ENCODE measurements around the gene MEGF10.

The MEGF10 gene

DNA sequence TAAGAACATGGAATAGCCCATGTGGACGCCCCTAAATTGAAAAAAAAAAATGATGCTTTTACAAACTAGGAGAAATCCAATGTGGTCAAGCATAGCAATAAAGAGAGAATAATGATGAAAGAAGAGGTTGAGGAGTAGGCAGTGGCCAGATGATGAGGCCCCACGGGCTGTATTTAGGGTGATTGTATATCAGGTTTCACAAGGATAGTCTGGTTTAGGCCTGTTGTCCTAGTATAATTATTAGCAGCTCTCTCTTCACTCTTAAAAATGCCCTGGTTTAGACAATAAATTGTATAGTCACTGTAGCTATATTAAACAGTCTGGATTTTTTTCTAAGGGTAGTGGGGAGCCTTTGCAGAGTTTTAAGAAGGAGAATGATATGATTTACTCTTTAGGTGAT lies 124.4 kb downstream of the MEGF10 start:
- no peak for DNase-seq

DNA sequence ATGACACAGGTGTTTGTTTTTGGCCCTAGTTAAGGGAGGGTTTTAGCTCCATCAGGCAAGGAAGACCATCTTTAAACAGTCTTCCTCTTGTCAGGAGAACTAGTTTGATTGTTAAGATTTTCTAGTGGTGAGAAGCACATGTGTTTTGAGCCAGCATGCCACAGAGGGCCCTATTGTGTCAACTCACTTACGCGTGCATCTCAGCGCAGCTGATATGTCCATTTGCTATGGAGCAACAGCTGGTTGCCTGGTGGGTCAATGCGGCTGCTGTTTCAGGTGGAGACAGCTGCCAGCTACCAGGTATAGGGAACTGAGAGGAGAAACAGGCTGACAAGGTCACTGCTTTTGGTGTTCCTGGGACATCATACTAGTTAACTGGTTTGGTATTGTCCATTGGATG lies 126.3 kb downstream of the MEGF10 start:
- no peak for DNase-seq

DNA sequence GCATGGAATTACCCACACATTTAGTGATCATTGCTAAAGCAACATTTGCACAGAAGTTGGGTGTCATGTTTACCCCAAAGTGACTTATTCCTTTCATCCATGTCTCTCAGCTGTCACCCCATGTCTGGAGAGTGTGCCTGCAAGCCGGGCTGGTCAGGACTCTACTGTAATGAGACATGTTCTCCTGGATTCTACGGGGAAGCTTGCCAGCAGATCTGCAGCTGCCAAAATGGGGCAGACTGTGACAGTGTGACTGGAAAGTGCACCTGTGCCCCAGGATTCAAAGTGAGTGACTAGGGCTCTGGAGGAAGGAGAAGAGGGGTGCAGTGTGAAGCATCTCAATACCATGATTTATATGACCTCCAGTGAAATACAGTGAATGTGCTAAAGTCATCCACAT lies 126.9 kb downstream of the MEGF10 start:
- no peak for DNase-seq

DNA sequence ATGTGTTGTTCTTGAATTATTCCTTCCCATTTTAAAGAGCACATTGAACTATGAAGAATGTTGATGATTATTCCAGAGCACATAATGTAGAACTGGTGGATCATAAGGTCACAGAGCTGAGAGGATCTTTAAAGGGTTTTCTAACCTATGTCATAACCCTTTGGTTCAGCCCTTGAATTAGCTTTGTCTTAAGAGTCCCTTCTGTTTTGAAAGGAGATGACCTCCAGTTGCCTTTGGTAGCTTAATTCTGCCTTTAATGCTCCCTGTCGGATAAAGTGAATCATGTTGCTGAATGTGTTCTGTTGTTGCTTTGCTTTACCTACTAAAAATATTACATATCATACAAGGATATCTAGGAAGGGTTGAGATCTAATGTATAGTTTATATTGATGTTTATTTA lies 127.8 kb downstream of the MEGF10 start:
- DNase-seq: no peak

DNA sequence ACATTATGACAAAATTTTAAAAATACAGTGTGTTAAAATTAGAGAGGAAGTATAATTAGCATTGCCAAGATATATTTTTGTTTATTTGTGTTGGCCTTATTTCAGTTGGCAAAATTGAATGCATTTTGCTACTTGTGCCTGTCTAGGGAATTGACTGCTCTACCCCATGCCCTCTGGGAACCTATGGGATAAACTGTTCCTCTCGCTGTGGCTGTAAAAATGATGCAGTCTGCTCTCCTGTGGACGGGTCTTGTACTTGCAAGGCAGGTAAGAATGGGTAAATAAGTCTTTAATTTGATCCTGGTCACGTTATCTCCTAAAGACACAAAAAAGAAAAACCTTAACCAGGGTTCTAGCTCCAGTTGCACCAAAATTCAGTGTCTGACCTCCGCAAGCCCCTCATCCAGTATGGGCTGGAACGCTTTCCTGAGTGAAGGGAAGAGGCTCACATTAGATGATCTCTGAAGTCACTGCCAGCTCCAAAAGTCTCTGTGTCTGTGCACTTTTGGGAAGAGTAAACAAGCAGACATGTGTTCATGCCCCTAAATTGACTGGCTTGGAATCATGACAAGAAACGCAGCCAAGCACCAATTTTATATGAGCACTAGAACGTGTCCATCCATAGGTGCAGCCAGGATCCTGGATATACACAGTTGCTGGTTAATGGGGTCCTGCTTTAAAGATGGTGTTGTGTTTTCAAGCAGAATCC lies 128.5 kb downstream of the MEGF10 start:
- DNase-seq: no peak

DNA sequence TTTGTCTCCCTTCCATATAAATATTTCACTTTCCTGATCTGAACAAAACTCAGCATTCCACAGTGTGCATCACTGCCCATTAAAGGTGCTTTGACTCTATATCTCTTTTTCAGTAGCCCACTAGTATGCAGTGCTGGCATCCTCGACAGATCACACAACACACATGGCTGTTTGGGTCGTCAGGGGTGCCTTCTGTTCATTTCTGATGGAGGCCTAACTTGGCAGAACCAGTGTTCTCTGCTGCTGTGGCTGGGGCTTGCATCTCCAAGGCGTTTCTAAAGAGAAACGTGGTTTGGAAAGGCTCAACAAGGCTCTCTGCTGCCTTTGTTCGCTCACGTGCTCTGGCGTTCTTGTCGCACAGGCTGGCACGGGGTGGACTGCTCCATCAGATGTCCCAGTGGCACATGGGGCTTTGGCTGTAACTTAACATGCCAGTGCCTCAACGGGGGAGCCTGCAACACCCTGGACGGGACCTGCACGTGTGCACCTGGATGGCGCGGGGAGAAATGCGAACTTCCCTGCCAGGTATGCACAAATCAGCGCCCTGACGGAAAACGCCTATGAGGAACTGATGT lies 129.2 kb downstream of the MEGF10 start:
- no peak for DNase-seq

DNA sequence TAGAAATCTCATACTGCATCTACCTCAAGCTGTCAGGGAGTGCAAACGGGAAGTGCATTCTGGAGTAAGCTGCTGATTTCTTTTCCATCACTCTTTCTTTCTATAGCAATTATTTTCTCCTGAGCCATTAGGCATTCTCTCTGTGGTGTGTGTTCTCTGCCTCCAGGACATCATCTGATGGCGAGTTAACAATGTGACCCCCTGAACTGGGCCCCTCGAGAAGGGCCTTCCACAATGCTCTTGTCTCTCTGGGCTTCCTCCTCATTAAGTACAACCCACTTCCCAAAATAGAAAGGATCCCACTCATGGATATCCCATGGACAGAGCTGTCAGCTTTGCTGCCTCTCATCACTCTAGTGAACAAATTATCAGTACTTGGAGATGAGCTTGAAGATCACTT lies 130.2 kb downstream of the MEGF10 start:
- no peak for DNase-seq

DNA sequence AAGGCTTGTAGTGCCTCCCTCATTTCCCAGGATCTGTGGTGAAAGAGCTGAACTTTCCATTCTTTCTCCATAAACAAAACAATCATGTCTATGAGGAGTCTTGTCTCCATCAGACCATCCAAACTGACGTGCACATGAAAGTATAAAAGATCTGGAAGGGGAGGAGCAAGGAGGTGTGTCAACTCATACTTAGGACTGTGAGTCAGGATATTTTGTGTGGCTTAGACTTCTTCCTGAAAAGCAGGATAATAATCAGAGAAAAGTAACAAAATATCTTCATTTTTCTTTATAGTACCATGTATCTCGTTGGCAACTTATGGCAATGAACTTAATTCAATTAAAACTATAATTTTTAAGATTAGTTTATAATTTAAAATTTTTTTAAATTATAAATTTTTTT lies 130.9 kb downstream of the MEGF10 start:
- no peak for DNase-seq

DNA sequence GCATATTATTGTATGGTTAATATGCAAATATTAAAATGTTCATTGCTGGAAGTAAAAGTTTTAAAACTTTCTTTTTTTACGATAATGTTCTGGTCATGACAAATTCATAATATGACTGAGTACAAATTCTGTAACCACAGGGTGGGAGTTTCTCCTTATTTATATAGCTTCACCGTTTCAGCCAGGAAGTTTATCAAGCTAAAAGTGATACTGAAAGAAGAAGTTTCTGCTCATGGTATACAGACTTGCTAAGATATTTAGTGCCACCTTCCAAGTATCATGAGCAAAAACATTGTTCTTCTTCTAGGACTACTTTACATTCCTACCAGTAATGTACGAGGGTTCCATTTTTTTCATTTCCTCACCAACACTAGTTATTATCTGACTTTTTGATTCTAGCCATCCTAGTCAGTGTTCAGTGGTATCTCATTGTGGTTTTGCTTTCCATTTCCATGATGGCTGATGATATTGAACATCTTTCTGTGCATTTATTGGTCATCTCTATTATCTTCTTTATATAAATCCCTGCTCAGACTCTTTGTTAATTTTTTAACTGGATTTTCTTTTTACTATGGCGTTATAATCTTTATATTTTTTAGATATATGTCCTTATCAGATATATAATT lies 132.7 kb downstream of the MEGF10 start:
- no peak for DNase-seq

DNA sequence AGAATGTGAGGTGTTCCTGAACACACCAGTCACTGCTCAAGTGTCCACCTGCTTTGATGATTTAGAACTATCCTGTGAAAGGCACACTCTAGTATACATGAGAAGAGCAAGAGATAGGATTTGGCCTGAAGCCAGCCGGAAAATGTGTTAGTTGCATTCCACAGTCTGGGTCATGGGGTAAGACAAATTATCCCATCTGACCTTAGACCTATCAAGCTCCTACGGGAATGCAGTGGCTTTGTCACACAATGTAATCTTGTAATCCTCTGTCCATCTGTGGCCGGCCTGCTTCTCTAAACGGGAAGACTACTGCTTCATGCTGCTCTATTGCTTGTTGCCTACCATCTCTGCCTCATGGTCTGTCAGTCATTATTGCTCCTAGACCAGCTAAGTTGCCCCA lies 134.4 kb downstream of the MEGF10 start:
- DNase-seq: no peak

DNA sequence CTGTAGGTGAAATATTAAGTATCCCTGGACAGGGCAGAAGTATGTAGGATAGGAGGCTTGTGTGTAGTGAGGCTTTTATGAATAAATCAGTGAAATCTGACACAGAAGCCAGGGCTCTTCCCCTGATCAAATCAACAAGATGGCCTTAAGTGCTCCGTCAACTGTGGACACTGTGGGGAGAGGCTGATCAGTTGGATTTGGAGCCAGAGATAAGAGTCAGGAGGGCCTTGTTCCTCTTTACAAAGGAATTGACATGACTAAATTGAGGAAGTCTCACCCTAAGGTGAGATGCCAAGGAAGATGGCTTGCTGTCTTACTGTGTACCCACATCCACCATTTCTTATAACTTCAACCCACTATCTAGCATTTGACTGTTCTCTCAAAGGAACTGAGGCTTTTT lies 135.3 kb downstream of the MEGF10 start:
- no peak for DNase-seq

DNA sequence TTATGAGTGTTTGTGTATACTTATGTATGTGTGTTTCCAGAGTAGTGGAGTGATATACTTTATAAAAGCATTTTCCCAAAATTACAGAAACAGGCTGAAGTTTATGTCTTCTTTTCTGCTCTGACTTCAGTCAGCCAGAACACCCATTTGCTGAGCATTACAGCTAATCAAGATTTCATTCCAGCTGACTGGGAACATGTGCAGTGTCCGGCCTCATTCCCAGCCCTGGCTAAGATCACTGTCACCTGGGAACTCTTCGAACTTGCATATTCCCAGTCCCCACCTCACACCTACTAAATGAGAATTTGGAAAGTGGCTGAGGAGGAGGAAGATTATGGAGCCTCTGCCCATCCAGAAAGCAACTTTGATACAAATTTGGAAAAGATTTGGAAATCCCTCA lies 136.1 kb downstream of the MEGF10 start:
- no peak for DNase-seq

DNA sequence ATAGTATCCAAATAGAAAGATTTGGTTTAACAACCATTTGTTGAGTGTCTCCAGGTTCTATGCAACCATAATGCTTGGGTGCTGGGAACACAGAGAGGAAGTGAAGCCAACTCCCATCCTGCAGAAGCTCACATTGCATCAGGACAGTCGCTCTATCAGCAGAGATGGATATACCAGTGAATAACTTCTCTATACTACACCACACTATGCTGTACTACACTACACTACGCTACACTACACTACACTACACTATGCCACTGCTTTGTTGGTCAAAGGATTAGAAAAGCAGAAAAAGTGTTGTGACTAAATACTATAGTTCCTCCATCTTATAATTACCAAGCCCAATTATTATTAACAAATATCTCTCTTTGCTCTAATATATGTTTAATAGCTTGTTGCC lies 137.7 kb downstream of the MEGF10 start:
- no peak for DNase-seq

DNA sequence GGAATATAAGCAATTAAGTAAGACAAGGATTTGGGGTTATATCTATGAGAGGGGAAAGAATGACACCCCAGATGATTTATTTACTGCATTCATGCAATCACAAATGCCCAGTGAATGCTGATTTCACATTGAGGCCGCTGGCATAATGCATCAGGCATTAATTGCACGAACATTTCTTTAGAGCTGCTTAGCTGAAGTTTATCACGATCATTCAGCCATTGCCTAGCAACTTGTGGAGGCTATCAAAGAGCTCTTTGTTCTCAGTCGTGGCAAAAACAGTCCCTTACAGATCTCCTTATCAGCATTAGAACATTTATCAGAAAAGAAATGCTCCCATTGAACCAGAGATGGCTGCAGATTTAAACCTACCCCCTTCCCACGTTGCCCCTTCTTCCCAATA lies 138.2 kb downstream of the MEGF10 start:
- DNase-seq: no peak

DNA sequence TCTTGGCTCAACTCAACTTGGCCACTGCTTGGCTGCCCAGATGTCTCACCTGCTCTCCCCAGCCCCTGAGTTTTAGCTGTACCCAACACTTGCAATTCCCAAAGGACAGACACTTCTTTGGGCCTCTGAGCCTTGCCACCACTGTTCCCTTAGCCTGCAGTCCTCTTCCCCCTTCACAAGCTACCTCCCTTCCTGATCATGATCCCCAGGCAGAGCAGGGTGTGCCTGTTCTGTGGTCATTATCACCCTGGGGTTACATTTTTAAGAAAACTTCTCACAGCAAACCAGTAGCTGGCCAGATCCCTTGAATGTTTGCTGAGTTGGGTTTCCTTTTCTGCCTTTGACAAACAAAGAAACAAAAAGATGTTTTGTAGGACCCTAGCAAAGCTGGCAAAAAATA lies 139.3 kb downstream of the MEGF10 start:
- DNase-seq: no peak

DNA sequence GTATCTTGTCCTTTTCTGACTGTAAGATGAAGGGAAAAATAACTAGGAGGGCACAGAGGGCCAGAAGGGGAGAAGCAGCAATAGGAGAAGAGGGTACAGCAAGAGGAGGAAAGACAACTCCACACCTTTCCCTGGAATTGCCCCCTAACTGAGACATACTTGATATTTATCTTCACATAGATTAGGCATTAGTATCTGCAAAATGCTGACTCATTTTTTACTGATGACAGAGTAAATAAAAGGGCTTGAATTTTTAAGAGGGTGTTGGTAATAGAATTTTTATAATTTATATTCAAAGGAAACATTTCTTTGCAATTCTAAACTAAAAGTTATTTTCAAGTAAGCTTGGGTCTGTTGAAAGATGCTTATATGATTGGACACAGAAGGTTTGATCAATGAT lies 140.0 kb downstream of the MEGF10 start:
- no peak for DNase-seq

DNA sequence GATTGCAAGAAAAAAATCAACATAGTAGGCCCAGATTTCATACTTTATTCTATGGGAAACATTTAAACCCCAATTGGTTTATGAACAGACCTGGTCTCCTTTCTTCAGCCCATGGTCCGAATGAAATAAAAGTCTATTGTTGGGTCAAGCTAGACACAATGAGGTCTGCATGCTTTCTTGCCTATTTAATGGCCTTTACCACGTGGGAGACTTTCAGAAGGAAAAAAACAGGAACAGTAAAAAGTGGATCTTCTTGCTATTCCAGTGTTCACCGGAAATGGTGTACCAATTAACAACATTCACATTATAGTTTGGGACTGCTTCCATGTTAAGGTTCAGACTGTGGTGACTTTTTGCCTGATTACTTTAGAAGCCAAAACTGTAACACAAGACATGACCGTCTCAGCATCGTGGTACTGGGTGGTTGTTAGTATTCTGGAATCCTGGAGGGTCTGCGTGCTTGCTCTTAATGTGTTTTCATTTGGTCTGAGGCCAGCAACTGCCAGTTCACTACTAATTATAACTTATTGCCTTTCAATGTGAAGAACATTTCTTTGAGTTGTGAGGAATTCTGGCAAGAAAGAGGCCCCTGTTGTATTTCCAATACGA lies 141.5 kb downstream of the MEGF10 start:
- DNase-seq: no peak

DNA sequence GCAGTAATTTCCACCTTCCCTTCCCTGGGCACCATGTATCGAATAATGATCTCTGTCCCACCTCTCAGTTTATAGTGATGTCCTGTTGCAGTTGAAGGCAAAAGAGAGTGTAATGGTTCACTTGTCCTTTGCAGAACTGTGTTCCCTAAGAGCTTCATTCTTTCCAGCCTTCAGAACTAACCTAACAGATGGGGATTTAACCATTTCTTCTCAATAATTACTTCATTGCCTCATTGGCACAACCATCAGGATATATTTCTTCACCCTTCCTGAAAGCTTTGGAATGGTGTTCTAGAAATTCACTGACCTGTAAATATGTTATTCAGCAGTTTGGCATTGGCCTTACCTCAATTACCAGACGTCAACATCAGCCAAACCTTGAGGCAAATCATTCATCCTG lies 142.9 kb downstream of the MEGF10 start:
- DNase-seq: no peak

DNA sequence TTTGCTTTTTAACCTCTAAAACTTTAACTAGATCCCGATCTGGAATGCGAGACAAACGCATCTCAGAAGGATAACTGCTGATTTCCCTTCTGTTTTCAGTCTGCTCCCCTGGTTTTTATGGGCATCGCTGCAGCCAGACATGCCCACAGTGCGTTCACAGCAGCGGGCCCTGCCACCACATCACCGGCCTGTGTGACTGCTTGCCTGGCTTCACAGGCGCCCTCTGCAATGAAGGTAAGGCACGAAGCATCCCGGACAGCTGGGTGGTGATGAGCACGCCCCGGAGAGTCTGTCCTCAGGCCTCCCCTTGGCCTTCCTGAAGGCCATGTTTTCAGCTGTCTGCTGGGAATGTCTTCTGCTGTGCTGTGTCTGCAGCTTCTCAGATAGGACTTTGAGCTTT lies 144.0 kb downstream of the MEGF10 start:
- no peak for DNase-seq

DNA sequence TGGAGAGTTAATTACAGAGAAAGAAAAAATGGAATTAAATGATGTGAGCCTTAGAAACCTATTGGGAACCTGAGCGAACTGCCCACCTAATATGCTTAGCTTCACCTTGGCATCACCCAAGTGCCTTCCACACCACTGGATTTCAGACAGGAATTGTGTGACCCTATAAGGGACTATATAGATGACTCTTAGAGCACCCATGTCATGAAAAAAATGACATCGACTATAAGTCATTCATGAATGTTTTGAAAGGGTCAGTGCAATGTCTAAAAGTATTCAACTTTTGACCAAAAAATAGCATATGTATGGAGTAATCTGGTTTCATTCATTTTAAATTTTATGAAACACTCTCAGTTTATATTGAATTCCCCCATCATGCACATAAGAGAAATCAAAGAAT lies 145.2 kb downstream of the MEGF10 start:
- no peak for DNase-seq

DNA sequence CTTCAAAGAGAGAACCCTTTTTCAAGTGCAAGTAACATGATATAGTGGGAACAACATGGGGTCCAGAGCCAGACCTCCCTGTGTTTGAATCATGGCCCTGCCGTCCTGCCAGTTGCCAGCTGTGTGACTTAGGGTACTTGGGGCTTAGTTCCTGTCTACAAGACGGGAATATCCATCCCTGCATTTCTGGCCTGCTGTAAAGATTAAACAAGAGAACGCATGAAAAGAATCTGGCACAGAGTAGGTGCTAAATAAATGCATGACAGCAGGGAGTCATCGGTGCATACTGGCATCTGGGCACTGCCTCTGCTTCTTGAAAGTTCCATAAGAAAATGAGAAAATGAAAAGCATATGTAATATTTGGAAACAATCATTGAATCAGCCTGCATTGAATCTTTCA lies 149.0 kb downstream of the MEGF10 start:
- DNase-seq: no peak

DNA sequence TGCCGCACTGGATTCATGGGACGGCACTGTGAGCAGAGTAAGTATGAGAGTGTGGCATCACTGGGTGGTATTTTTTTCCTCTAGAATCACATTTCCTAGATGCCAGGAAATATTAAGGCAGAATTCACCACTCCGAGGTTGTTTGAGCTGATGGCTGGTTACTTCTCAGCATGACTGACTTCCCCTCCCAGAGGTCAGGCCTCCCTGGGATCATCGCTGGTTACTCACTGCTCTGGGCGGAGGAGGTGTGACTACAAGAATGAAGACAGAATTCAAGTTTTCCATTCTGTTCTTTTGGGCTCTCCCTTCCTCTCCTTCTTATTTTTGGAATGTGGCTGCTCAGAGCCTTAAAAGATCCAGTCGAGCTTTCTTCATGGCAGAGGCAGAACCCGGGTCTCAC lies 150.2 kb downstream of the MEGF10 start:
- no peak for DNase-seq

DNA sequence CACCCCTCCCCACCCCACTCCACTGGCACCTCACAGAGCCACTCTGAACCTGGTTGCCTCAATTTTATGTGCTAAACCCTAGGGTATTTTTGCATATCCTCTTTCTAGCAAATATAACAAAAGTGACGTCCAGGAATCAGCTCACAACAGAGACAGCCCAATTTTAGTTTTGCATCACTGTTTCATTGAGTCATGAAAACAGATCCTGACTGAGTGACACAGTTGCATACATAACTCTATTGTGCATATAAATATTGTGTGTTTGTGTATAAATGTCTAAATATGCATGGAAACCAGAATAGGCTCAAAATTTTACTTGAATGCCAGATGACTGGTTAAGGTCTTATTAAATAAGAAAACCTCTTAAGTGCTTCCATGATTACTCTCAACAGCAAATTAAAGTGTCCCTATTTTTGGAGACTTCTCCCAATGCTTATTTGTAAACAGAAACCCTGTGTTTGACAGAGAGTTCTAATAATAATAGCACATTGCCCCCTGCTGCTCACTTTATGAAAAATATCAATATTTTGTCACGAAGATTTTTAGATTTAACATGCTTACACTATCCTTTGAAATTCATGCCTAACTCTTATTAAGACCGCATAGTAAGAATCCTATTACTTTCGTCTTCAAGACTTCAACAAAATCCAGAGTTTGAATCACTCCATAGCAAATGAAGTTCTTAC lies 151.3 kb downstream of the MEGF10 start:
- DNase-seq: no peak

DNA sequence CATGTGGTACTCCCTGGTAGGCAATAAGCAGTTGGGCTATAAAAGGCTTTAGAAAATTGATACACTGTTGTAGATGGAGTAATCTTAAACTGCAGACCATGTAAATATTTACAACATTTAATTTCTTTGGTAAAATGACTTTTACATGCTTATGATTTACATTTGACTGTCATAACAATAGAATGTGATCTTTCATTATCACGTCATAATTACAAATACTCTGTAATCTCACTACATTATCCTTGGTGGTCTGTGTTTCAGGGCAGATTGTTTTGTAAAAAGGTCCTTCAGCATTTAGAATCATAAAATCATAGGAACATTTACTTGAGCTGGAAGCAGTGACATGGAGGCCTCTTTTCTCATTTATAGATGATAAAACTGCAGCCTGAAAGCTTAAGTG lies 153.6 kb downstream of the MEGF10 start:
- no peak for DNase-seq
